ENCODE measurements around the gene RCOR3.

DNA sequence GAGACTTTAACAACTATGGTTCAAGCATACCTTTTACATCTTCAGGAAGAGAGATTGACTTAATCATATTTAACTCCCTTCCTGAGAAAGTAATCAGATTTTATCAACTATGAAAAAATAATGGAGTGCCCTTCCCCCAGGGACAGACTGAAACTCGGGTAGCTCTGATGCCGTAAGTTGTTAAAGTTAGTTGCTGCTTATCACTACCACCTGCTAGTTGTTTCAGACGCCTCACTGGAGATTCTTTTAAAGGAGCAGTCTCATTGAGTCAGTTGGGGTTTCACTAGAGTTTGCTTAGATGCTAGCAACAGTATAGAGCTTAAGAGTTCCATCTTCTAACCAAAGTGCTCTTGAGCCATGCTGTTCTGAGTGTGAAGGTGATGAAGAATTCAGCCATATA lies 50.5 kb downstream of the RCOR3 start:
- TF ChIP-seq, protein P1, sequence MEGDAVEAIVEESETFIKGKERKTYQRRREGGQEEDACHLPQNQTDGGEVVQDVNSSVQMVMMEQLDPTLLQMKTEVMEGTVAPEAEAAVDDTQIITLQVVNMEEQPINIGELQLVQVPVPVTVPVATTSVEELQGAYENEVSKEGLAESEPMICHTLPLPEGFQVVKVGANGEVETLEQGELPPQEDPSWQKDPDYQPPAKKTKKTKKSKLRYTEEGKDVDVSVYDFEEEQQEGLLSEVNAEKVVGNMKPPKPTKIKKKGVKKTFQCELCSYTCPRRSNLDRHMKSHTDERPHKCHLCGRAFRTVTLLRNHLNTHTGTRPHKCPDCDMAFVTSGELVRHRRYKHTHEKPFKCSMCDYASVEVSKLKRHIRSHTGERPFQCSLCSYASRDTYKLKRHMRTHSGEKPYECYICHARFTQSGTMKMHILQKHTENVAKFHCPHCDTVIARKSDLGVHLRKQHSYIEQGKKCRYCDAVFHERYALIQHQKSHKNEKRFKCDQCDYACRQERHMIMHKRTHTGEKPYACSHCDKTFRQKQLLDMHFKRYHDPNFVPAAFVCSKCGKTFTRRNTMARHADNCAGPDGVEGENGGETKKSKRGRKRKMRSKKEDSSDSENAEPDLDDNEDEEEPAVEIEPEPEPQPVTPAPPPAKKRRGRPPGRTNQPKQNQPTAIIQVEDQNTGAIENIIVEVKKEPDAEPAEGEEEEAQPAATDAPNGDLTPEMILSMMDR (IDR thresholded peaks at IDR 0.05) = no peak
- no peak for TF ChIP-seq POLR2A (IDR thresholded peaks at IDR 0.05)
